CD4-positive, alpha-beta memory T cell (primary cell): ENCODE measurements around the gene TRAF3. TPM values are rescaled to one million over a fixed set of nuclear protein-coding genes. Genes with fewer than 3 reads are reported as not detected.

ENCODE experiments used
- CTCF ChIA-PET: fragments of 350-600 bp; sonication (Branson Sonifier 250); formaldehyde crosslinking; loops from one replicate; lab custom pipeline; 2021; ENCODE audit warnings: inconsistent platforms; ENCODE audit not compliant: partially characterized antibody; lab: Charles Lee
- POLR2A ChIA-PET: fragments of 350-600 bp; sonication (Branson Sonifier 250); formaldehyde crosslinking; loops from one replicate; lab custom pipeline; 2021; ENCODE audit not compliant: partially characterized antibody; lab: Charles Lee
- DNase-seq, 5 donors: peaks; one replicate each; pipeline versions ENCODE4 v3.0.0 to v3.0.0-alpha.2; 2020 to 2022; ENCODE audit warnings: mixed read lengths in 1 of 5
- H3K27ac ChIP-seq: one replicate; pipeline ENCODE4 v1.7.0; 2013; ENCODE audit warnings: low read depth, low read length
- H3K27me3 ChIP-seq: 2 replicates; pipeline ENCODE4 v1.7.0; 2013; ENCODE audit warnings: mild to moderate bottlenecking, low read length, moderate library complexity; ENCODE audit not compliant: insufficient read depth
- H3K36me3 ChIP-seq: 2 replicates; pipeline ENCODE4 v1.7.0; 2013; ENCODE audit warnings: mild to moderate bottlenecking, low read length, moderate library complexity; ENCODE audit not compliant: insufficient read depth
- H3K4me1 ChIP-seq: 2 replicates; pipeline ENCODE4 v1.7.0; 2013; ENCODE audit warnings: mild to moderate bottlenecking, low read length, moderate library complexity; ENCODE audit not compliant: insufficient read depth
- H3K4me3 ChIP-seq, 2 donors: one replicate each; pipeline ENCODE4 v1.7.0; 2013; ENCODE audit warnings: low read length in 2 of 2, mild to moderate bottlenecking in 1 of 2
- H3K9me3 ChIP-seq, 2 donors: one replicate each; pipeline ENCODE4 v1.7.0; 2013; ENCODE audit warnings: low read length in 2 of 2, control low read depth in 1 of 2; ENCODE audit not compliant: control insufficient read depth in 1 of 2
- H3K27ac Mint-ChIP-seq, 7 donors: one replicate each; pipeline ENCODE4 v1.8.0; 2020 to 2021; ENCODE audit warnings: mixed read lengths in 7 of 7, mild to moderate bottlenecking in 6 of 7, inconsistent platforms in 3 of 7, moderate library complexity in 3 of 7
- H3K27me3 Mint-ChIP-seq, 2 donors: one replicate each; pipeline ENCODE4 v1.8.0; 2020 to 2021; ENCODE audit warnings: mixed read lengths in 2 of 2
- H3K36me3 Mint-ChIP-seq, 2 donors: one replicate each; pipeline ENCODE4 v1.8.0; 2020 to 2021; ENCODE audit warnings: mixed read lengths in 2 of 2, inconsistent platforms in 1 of 2, mild to moderate bottlenecking in 1 of 2
- H3K4me1 Mint-ChIP-seq, 4 donors: one replicate each; pipeline ENCODE4 v1.8.0; 2020 to 2021; ENCODE audit warnings: mixed read lengths in 4 of 4, mild to moderate bottlenecking in 1 of 4
- H3K4me3 Mint-ChIP-seq, 8 donors: one replicate each; pipeline ENCODE4 v1.8.0; 2020 to 2021; ENCODE audit warnings: mixed read lengths in 8 of 8, mild to moderate bottlenecking in 7 of 8, moderate library complexity in 6 of 8, inconsistent platforms in 3 of 8
- H3K9me3 Mint-ChIP-seq, 8 donors: one replicate each; pipeline ENCODE4 v1.8.0; 2020 to 2021; ENCODE audit warnings: mixed read lengths in 8 of 8, mild to moderate bottlenecking in 5 of 8, inconsistent platforms in 3 of 8, moderate library complexity in 1 of 8
- intact Hi-C: fragments of 100-400 bp; cut with micrococcal nuclease; formaldehyde crosslinking; loops from one replicate; pipeline ENCODE4 v1.15.1; 2023
- polyA plus RNA-seq, 2 donors: library from polyadenylated mRNA; unstranded; fragments of 300-500 nt; fragmentation: Illumina TruSeq; gene quantifications; one replicate each; pipeline ENCODE4 v1.2.3, GENCODE V29; 2021
- total RNA-seq, 2 experiments: library from RNA; stranded (reverse); gene quantifications; one replicate each; pipeline ENCODE4 v1.2.3, GENCODE V29; 2021

Gene TRAF3
- total and polyA plus RNA-seq, 4 experiments from 2014 or later: 14.9 to 44.8 (median 32.2) TPM

DNA sequence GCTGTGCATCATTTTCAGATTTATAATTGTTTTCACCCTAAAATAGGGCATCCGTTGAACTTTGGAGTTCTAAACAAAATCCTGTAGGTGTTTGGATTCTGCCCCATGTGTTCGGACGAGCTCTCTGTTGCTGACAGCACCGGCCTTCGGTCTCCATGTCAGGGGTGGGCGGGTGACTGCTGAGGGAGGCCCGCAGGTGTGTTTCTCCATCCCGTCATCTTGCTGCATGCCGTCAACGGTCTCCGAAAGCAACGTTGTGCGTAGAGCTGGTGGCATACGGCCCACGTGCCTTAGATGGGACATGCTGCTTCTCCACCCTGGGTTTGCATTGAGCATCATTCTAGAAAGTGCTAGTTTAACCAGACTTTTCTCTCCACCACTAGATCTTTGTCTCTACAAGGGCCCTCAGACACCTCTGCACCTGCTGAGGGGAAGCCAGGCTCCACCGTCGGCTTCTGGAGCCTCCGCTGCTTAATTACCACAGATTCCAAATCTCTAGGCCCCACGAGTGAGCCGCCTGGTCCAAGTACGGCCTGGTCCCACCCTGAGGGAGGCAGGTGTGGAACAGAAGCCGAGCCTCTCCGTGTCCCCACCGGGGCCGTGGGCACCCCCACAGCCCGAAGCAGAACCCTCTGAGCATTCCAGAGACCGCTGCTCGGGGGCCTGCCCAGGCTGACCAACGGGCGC lies 129.5 kb downstream of the TRAF3 start:
- no peaks in the 10 kb centered on the region for H3K9me3 ChIP-seq
- Mint-ChIP-seq H3K9me3 (peaks cover 0 to 2% (median 0%) of the 10 kb centered on the region in 8 donors), H3K36me3 (peaks cover 21 to 50% of the 10 kb centered on the region in 2 donors), H3K4me3 (no peak overlapping the region), H3K4me1 (no peaks in the 10 kb centered on the region), H3K27me3 (no peaks in the 10 kb centered on the region), H3K27ac (no peak overlapping the region)
- intact Hi-C loops: no loop called here
- H3K4me3 ChIP-seq: no peak overlapping the region
- no peaks in the 10 kb centered on the region for H3K27me3 ChIP-seq
- no peak for DNase-seq
- ChIA-PET CTCF (no interaction called here), POLR2A (no interaction called here)
- H3K4me1 ChIP-seq: no peaks in the 10 kb centered on the region
- no peak overlapping the region for H3K27ac ChIP-seq
- peaks cover 19% of the 10 kb centered on the region for H3K36me3 ChIP-seq

DNA sequence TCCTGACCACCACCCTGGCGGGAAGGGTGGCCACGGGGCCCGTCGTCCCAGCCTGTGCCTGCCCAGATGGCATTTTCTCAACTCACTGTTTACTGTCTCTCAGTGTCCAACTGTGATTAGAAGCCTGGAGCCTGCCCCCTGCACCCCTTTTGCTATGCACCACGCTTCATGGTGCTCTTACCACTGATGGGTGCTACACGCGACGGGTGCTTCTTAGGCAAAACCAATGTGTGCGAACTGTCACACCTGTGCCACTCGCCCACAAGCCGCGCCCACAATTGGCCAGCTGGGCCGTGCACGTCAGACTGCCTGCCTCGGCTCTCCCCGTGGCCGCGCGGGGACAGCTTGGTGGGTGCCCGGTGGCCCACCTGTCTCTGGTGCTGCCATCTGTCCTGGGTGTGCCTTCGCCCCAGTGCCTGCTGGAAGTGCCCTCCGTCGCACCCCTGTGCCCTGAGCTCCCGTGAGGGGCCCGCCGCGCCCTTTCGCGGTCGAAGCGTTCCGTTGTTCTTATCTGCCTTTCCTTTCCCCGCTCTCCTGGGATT lies 130.1 kb downstream of the TRAF3 start:
- DNase-seq: no peak
- no peak overlapping the region for H3K27ac ChIP-seq

DNA sequence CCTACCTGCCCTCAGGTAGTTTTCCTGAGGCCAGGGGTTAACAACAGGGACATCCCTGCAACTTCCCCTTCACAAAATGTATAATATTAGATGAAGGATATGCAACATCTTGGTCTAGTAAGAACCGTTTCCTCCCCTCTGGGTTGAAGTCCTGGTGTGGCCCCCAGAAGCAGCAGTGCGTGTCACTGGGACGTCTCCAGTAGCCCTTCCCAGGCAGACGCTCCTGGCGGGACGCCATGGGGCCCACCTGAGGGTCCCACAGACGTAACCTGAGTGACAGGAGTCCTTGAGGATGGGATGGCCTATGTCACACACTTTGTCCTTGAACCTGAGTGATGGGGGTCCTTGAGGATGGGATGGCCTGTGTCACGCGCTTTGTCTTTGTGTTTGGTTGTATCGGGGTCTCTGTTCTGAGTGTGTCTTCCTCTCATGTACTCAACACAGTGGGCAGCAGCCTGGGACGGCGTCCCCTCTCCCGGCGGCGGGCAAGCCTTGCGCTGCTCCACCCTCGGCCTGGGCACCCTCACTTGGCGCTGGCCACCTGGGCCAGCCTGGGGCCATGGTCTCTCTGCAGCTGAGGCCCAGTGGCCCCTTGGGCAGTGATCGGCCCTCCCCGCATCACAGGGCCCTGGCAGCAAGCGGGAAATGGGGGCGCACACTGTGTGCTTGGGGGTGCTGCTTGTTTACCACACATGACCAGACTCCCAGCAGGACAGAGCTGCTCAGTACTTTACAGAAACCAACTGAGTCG lies 130.9 kb downstream of the TRAF3 start:
- Mint-ChIP-seq H3K27ac (no peak overlapping the region), H3K36me3 (peaks cover 19 to 41% of the 10 kb centered on the region in 2 donors), H3K4me3 (no peak overlapping the region), H3K9me3 (peaks cover 0 to 2% (median 0%) of the 10 kb centered on the region in 8 donors), H3K27me3 (no peaks in the 10 kb centered on the region), H3K4me1 (no peaks in the 10 kb centered on the region)
- no peak overlapping the region for H3K4me3 ChIP-seq
- no peaks in the 10 kb centered on the region for H3K27me3 ChIP-seq
- peaks cover 16% of the 10 kb centered on the region for H3K36me3 ChIP-seq
- no peak for DNase-seq
- no peaks in the 10 kb centered on the region for H3K9me3 ChIP-seq
- CTCF ChIA-PET: no interaction called here
- intact Hi-C loops: no loop called here
- H3K4me1 ChIP-seq: no peaks in the 10 kb centered on the region
- no peak overlapping the region for H3K27ac ChIP-seq
- POLR2A ChIA-PET: no interaction called here

More for the DNA sequence above, 130.1 kb downstream of the TRAF3 start:
- H3K36me3 Mint-ChIP-seq: peaks cover 21 to 49% of the 10 kb centered on the region in 2 donors
- H3K27ac Mint-ChIP-seq: no peak overlapping the region
- Histone ChIP-seq H3K9me3 (no peaks in the 10 kb centered on the region), H3K36me3 (peaks cover 16% of the 10 kb centered on the region), H3K4me1 (no peaks in the 10 kb centered on the region), H3K4me3 (no peak overlapping the region), H3K27me3 (no peaks in the 10 kb centered on the region)
- H3K9me3 Mint-ChIP-seq: peaks cover 0 to 2% (median 0%) of the 10 kb centered on the region in 8 donors
- POLR2A ChIA-PET: no interaction called here
- CTCF ChIA-PET: no interaction called here
- no peaks in the 10 kb centered on the region for H3K4me1 Mint-ChIP-seq
- intact Hi-C loops: no loop called here
- no peak overlapping the region for H3K4me3 Mint-ChIP-seq
- H3K27me3 Mint-ChIP-seq: no peaks in the 10 kb centered on the region

DNA sequence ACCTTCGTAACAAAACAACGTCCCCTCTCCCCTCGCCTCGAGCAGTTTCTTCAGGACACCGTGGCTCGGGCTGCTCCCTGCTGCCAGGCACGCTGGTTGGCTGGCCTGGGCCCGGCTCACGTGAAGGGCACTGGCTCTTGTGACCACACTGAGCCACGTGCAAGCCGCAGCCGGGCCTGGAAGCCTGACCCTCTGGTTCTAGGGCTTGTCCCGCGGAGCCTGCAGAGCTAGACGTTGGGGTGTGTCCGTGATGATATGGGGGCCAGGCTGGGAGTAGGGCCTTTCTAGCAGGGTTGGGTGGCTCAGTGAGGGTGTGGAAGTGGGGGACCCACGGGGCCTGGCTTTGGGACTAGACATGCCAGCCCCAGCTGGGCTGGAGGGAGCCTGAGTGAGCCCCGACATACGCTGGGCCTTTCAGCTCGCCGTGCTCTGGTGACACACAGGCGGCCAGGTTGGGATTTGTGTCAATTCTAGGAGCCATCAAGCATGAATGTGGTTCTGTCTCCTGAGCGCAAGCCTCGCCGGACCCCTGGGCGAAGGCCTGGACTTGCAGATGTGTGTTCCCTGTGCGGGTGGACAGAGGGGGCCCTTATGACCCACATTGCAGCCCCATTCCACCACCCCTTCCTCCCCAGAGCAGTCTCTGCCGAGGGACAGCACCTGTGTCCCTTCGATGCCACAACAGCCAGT lies 131.7 kb downstream of the TRAF3 start:
- Histone ChIP-seq H3K27ac (no peak overlapping the region), H3K36me3 (peaks cover 10% of the 10 kb centered on the region), H3K27me3 (no peaks in the 10 kb centered on the region), H3K4me1 (no peaks in the 10 kb centered on the region), H3K9me3 (no peaks in the 10 kb centered on the region), H3K4me3 (no peak overlapping the region)
- H3K4me1 Mint-ChIP-seq: no peaks in the 10 kb centered on the region
- H3K36me3 Mint-ChIP-seq: peaks cover 13 to 34% of the 10 kb centered on the region in 2 donors
- no peaks in the 10 kb centered on the region for H3K9me3 Mint-ChIP-seq
- no peak for DNase-seq
- no peak overlapping the region for H3K4me3 Mint-ChIP-seq
- intact Hi-C loops: no loop called here
- CTCF ChIA-PET: interaction anchor here (2.1 kb wide), 1 partner anchor 214 kb away, joined by 6 read pairs; no protein-coding TSS in a partner anchor
- H3K27me3 Mint-ChIP-seq: no peaks in the 10 kb centered on the region
- POLR2A ChIA-PET: no interaction called here
- H3K27ac Mint-ChIP-seq: peak overlapping the region in 1 of 7 donors; percentile 42

DNA sequence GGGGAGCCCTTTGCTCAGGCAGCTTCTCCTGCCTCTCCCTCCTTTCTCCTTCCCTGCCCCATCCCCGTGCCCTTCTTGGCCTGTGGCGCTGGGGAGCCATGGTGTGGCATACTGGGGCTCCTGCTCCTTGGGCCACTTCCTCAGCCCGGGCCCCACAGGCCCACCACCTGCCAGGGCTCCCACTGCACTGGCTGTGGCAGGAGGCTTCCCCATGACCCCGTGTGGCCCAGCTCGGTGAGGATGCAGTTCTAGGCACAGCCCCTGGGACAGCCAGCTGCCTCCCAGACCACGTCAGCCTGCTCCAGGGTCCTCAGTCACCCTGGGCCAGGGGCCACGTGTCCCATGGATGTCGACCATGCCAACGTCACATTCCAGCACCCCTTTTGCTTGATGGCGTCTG lies 132.2 kb downstream of the TRAF3 start:
- CTCF ChIA-PET: interaction anchor here (2.1 kb wide), 1 partner anchor 215 kb away, joined by 6 read pairs; no protein-coding TSS in a partner anchor

DNA sequence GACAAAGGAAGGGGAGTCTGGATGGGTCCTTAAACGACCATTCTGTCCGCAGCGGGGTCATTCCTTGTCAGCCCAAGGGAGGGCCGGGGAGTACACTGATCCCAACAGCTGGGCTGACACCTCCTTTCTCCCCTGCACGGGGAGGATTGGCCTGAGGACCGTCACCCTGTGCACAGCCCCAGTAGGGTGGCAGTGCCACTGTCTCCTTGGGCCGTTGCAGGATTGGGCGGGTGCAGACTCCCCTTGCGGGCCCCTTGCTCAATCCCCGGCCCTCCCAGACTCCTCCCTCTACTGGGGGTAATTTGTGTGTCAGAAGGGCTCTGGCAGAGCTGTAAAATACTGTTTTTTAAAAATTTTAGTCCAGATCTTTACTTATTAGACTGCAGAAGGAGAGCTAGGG lies 132.7 kb downstream of the TRAF3 start:
- Histone ChIP-seq H3K36me3 (peaks cover 7% of the 10 kb centered on the region), H3K27ac (no peak overlapping the region), H3K4me1 (no peaks in the 10 kb centered on the region), H3K9me3 (no peaks in the 10 kb centered on the region), H3K27me3 (no peaks in the 10 kb centered on the region), H3K4me3 (no peak overlapping the region)
- no peaks in the 10 kb centered on the region for H3K9me3 Mint-ChIP-seq
- H3K4me1 Mint-ChIP-seq: no peaks in the 10 kb centered on the region
- H3K27me3 Mint-ChIP-seq: no peaks in the 10 kb centered on the region
- no peak overlapping the region for H3K4me3 Mint-ChIP-seq
- H3K27ac Mint-ChIP-seq: peak overlapping the region in 2 of 7 donors; percentile 22 to 24
- ChIA-PET POLR2A (no interaction called here), CTCF (interaction anchor here (2.1 kb wide), 1 partner anchor 215 kb away, joined by 6 read pairs; no protein-coding TSS in a partner anchor)
- DNase-seq: no peak
- intact Hi-C loops: no loop called here
- peaks cover 13 to 29% of the 10 kb centered on the region in 2 donors for H3K36me3 Mint-ChIP-seq

More for the DNA sequence above, 132.2 kb downstream of the TRAF3 start:
- H3K27me3 ChIP-seq: no peaks in the 10 kb centered on the region
- no peaks in the 10 kb centered on the region for H3K4me1 ChIP-seq
- Mint-ChIP-seq H3K9me3 (no peaks in the 10 kb centered on the region), H3K36me3 (peaks cover 13 to 29% of the 10 kb centered on the region in 2 donors), H3K4me1 (no peaks in the 10 kb centered on the region), H3K27me3 (no peaks in the 10 kb centered on the region), H3K4me3 (no peak overlapping the region), H3K27ac (no peak overlapping the region)
- no peak for DNase-seq
- H3K9me3 ChIP-seq: no peaks in the 10 kb centered on the region
- intact Hi-C loops: no loop called here
- no peak overlapping the region for H3K27ac ChIP-seq
- POLR2A ChIA-PET: no interaction called here
- no peak overlapping the region for H3K4me3 ChIP-seq
- H3K36me3 ChIP-seq: peaks cover 7% of the 10 kb centered on the region

DNA sequence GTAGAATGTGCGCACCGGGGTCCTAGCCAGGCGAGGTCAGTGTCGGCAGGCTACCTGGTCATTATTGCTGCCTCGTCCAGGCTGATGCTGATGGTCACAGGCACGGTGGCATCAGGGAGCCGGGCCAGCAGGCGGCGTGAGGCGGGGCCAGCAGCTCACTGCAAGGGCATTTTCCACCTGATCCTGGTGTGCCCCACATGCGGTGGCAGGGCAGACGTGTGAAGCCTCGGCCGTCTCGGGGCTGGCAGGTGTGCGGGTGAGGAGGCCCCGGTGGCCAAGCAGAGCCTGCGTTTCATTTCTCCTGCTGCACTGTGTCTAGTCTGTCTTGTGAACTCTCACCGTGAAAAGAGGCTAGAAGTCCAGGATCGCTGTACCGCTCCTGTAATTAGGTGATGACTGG lies 133.2 kb downstream of the TRAF3 start:
- peak overlapping the region in 3 of 7 donors; percentile 22 to 53 (median 24) for H3K27ac Mint-ChIP-seq
- Histone ChIP-seq H3K4me1 (no peaks in the 10 kb centered on the region), H3K36me3 (peaks cover 1% of the 10 kb centered on the region), H3K4me3 (no peak overlapping the region), H3K27ac (no peak overlapping the region), H3K27me3 (no peaks in the 10 kb centered on the region), H3K9me3 (no peaks in the 10 kb centered on the region)
- H3K27me3 Mint-ChIP-seq: no peaks in the 10 kb centered on the region
- no peaks in the 10 kb centered on the region for H3K4me1 Mint-ChIP-seq
- no peak for DNase-seq
- H3K4me3 Mint-ChIP-seq: no peak overlapping the region
- ChIA-PET POLR2A (no interaction called here), CTCF (interaction anchor here (2.1 kb wide), 1 partner anchor 216 kb away, joined by 6 read pairs; no protein-coding TSS in a partner anchor)
- no peaks in the 10 kb centered on the region for H3K9me3 Mint-ChIP-seq
- peaks cover 8 to 24% of the 10 kb centered on the region in 2 donors for H3K36me3 Mint-ChIP-seq
- intact Hi-C loops: no loop called here
